GM18867 (cell line): ENCODE results near the gene TMUB1.
A peak's percentile ranks its signal among the peaks of the same experiment; 100 is the strongest.

Experiments
- ATAC-seq: cut with Tn5 transposase; IDR thresholded peaks from one replicate; pipeline ENCODE4 v1.9.1; 2021; ENCODE audit warnings: mild to moderate bottlenecking, moderate library complexity; ENCODE audit not compliant: unreplicated experiment

TMUB1 gene, protein sequence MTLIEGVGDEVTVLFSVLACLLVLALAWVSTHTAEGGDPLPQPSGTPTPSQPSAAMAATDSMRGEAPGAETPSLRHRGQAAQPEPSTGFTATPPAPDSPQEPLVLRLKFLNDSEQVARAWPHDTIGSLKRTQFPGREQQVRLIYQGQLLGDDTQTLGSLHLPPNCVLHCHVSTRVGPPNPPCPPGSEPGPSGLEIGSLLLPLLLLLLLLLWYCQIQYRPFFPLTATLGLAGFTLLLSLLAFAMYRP

GRCh38 chr7:151083071-151083823 is at the start of gene TMUB1:
Gene TMUB1, minus strand, starts transcription at chr7:151083493. Its CDS starts 930 bp downstream, at chr7:151082563.
- ATAC-seq: peak; percentile 52

- no peak for ATAC-seq
Observed at GRCh38 chr7:151132461-151133205, 49.3 kb upstream of the TMUB1 start.

DNA sequence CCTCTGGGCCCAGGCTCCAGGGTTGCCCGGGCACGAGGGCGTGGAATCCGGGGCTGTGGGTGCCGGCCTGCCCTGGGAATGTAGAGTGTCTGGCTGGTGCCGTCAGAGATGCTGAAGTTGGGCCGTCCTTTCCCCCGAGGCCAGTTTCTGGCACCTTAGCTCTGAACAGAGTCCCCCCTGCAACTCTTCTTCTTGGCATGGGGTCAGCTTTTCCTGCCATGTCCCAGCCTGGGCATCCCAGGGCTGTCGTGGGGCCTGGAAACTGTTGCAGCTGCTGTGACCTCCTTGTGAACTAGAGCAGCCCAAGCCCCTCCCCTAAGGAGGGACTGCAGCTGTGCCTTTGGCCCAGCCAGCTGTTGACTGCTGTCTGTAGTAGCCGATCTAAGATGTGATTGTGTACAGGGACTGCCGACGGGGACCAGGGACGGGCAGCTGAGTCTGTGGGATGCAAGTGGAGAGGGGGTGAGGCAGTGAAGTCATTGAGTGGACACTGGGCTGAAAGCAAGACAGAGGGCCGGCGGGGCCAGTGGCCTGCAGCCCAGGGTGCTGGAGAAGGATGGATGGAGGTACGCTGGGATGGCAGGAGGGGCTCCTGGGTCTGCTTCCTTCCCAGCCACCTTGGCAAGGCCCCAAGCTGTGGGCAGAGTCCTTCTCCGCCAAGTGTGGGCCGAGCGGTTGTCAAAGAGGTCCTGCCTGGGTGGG is 48.5 kb upstream of the TMUB1 start:
- no peak for ATAC-seq

DNA sequence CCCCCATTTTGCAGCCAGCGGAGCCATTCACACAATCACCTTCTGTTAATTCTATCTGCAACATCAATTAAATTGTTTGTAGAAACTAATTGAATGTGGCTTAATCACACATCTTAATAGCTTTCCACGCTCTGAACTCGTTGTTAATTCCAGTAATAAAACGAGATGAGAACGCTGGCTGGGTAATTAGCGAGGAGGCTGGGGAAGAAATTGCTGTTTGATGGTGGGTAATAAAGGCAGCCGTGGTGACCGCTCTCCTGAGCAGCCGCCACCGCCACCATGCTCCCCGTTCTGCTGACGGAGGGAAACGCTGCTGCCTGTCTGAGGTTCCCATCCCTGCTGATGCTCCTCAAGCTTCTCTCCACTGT is 47.9 kb upstream of the TMUB1 start:
- no peak for ATAC-seq

DNA sequence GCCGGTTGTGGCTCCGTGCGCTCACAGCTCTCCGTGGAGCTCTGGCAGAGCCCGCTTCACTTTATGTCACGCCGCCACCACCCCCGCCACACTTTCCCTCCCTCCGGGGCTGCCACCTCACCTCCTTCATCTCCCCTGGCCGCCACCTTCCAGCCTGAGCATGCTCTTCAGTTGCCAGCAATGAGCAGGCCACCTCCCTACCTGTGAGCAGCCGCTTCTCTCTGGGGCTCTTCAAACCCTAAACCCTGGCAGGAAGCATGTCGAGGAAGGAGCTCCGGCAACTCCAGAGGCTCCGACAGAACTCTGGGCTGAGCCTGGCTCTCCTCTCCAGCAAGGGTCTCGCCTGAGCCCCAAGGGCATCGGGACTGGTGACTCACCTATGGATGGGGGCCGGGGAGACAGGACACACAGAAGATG is 47.5 kb upstream of the TMUB1 start:
- no peak for ATAC-seq

- no peak for ATAC-seq
Observed at GRCh38 chr7:151129960-151130591, 46.8 kb upstream of the TMUB1 start.

GRCh38 chr7:151129117-151129959 is 46.0 kb upstream of the TMUB1 start:
- ATAC-seq: no peak

DNA sequence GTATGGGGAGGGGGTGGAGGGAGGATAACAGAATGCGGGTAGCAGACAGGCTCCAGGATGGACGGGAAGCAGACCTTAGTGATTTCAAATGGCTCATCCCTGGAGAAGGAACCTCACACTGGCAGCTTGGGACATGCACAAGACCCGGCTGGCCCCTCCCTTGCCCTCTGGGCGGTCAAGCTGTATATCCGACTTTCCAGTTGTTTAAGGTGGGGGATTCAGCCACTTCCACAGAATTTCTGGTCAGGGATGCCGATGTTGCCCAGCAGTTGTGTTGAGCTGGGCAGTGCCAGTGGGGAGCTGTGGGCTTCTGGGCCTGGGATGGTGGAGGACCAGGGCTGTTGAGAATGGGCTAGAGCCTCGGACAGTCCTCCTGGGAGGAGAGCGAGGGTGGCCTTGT is 45.4 kb upstream of the TMUB1 start:
- no peak for ATAC-seq

- no peak for ATAC-seq
Observed at GRCh38 chr7:151128144-151128543, 44.9 kb upstream of the TMUB1 start.

- ATAC-seq: no peak
Observed at GRCh38 chr7:151126491-151127137, 43.3 kb upstream of the TMUB1 start.

DNA sequence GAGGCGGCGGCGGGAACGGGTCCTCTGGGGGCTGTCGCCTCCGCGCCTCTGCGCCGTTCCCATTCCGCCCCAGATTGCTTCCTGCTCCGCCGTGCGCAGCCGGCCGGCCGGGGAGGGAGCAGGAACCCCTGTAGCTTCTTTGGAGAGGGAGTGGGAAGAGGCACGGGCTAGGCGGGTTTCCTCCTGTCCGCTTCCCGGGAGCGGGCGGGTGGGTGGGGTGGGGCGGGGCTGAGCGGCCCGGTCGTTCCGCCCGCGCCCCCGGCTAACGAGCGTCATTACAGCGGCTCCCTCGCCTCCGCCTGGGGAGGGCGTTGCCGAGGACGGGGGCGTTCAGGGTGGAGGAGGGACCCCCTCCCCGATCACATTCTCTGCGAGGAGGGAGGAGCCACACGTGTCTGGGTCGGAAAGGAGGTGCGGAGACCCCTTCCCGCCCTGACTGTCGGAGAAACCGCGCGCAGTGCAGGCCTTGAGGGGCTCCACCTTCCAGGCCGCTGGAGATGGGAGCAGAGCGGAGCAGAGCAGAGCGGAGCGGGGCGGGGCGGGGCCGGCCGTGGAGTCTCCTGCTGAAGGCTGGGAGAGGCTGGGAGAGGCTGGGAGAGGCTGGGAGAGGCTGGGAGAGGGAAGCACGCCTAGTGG is 42.7 kb upstream of the TMUB1 start:
- no peak for ATAC-seq

DNA sequence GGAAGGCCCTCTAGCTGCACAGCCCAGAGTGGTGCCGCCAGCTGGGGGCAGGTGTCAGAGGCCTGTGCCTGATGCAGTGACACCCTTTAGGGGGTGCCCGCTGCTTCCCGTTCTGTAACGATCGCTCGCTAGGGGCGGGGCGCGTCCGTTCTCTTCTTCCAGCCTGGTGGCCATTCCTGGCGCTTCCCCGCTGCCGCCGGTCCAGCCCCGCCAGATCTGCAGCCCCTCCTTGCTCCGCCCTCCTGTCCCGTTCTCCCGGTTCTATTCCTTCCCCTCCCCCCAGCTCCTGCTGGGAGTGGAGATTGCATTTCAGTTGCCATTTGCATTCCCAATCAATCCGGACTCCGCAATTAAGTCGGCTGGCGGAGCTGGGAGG is 42.2 kb upstream of the TMUB1 start:
- ATAC-seq: no peak

DNA sequence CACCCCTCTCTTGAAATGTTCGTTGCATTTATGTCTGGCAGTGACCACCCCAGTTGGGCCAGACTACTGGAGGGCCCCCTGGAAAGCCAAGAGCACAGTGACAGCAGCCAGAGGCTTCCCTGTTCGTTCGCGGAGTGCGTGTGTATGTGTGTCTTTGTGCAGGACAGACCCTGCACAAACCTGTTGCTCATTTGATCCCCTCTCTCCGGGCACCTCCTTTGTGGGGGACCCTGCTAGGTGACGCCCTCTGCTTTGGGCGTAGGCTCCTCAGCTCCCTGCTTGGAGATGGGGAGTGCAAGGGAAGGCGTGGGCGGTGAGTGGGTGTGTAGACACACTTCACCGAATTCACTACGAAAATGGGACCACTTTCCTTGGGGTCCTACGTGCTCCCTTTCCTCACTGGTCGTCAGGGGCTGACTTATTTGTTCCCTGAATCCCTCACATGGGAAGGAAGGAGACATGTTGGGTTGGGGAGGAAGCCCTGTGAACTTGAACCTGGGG is 41.7 kb upstream of the TMUB1 start:
- no peak for ATAC-seq

GRCh38 chr7:151124481-151124880 is 41.2 kb upstream of the TMUB1 start:
- ATAC-seq: no peak

DNA sequence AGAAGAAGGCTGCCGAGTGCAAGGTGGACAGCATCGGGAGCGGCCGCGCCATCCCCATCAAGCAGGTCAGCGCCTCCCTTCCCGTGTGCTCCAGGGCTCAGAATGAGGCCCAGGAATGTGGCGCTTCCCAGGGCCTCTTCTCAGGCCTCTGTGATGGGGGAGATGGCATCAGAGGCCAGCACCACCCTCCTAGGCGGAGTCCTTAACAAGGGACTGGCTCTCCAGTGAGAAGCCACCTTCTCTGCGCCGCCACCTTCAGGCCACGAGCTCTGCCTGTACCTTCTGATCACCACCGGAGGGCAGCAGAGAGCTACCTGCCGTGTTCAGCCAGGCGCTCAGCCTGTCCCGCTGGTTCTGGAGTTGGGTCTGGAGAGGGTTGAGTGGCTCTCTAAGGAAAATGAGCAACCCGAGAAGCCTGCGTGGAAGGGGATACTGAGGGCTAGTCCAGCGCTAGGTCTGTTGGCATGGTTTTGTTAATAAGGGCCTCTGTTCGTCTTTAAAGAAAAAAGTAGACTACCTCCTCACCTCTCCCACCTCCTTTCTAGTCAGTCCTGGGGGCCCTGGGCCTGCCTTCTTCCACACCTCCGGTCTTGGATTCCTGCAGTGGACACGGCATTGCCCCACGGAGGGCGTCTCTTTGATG is 40.6 kb upstream of the TMUB1 start:
- peak; percentile 82 for ATAC-seq

DNA sequence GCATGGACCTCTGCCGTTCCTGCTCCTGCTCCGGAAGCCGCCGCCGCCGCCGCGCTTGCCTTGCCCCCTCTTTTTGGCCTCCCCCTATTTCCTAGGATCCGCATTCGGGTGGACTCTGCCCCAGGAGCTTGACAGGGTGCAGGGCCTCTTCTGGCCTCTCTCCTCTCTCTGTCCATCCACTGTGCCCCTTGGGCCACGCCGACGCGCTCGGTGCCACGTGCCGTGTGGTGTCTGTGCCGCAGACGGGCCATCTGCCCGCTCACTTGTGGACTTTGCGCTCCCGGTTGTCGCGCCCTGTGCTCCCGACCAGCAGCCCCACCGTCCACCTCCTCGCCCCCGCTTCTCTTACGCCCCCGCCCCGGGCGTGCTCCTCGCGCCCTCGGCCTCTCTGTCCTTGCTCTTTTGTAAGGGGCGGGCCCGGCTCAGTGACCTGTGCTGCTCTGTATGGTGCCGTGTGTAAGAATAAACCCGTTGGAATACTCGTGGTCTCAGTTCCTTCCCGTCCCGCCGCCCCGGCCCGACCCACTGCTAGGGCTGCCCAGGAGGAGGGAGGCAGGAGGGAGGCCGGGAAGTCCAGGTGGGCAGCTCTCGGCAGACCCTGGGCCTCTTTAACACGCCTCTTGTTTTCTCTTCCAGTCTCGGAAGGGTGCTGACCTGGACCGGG is 40.0 kb upstream of the TMUB1 start:
- ATAC-seq: no peak

GRCh38 chr7:151122796-151123157 is 39.5 kb upstream of the TMUB1 start:
- ATAC-seq: no peak

- no peak for ATAC-seq
Observed at GRCh38 chr7:151122276-151122675, 39.0 kb upstream of the TMUB1 start.
